Measurements from ENCODE around the gene RTN1.

DNA sequence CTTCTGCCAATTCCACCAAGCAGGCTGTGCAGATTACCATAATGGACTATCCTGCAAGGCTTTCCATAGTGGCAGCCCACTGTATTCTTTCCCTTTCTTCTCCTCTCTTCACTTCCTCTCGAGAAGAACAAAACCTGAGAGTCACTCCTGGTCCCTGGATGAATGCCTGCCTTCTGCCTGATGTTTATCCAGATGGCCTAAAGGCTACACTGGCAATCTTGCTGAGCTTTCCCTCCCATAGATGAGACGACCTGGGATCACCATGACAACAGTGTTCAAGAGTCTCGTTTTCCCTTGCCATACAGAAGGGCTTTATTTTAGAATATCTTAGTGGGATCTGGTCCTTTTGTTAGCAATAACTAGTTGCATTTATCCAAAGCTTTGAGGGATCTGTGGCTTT lies 142.3 kb downstream of the RTN1 start:
- TF ChIP-seq, protein P1, sequence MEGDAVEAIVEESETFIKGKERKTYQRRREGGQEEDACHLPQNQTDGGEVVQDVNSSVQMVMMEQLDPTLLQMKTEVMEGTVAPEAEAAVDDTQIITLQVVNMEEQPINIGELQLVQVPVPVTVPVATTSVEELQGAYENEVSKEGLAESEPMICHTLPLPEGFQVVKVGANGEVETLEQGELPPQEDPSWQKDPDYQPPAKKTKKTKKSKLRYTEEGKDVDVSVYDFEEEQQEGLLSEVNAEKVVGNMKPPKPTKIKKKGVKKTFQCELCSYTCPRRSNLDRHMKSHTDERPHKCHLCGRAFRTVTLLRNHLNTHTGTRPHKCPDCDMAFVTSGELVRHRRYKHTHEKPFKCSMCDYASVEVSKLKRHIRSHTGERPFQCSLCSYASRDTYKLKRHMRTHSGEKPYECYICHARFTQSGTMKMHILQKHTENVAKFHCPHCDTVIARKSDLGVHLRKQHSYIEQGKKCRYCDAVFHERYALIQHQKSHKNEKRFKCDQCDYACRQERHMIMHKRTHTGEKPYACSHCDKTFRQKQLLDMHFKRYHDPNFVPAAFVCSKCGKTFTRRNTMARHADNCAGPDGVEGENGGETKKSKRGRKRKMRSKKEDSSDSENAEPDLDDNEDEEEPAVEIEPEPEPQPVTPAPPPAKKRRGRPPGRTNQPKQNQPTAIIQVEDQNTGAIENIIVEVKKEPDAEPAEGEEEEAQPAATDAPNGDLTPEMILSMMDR (IDR thresholded peaks at IDR 0.05) = no peak
- TF ChIP-seq POLR2A (IDR thresholded peaks at IDR 0.05) = no peak

Measured in upper lobe of left lung (tissue), 4 donors.